Ramos (cell line): ENCODE measurements around the gene COA8.

Experiments
- in situ Hi-C: fragments of 300-500 bp; cut with MboI; formaldehyde crosslinking; loops from one replicate; pipeline ENCODE4 v1.14.3; 2022; ENCODE audit warnings: low sequenced_read_pairs; ENCODE audit not compliant: unreplicated experiment

COA8 gene

DNA sequence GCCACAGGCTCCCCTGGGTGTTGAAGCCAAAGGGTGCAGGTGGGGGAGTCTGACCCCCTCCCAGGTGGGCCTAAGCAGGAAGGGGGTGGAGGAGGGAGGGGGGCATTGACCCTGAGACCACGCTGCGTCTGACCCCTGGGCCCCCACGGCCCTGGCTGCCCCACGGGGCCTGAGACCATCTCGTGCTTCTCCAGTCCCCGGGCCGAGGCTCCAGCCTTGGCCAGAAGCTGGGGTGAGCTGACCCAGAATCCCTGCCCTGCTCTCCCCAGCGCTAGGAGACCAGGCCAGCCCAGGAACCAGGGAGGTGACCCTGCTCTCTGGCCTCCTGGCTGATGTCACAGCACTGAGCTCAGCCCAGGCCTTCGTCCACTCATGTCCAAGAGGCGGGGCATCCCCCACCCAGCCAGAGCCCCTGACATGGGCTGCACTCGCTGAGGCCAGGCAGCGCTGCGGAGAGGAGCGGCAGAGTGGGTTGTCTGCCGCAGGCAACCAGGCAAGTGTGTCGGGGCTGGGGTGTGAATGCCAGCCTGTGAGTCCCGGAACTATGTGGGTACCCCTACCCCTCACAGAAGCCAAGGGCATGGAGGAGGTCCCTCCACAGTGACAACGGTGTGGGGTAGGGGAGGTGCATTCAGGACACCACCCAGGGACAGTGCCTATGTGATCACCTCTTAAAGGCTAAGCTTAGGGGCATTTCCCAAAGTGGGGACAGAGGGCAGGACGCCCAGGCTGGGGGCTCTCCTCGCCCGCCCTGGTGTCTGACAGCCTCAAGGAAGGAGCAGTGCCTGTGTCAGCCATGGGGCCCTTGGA, 27.5 kb upstream of the COA8 start:
- in situ Hi-C loops = no loop called here

DNA sequence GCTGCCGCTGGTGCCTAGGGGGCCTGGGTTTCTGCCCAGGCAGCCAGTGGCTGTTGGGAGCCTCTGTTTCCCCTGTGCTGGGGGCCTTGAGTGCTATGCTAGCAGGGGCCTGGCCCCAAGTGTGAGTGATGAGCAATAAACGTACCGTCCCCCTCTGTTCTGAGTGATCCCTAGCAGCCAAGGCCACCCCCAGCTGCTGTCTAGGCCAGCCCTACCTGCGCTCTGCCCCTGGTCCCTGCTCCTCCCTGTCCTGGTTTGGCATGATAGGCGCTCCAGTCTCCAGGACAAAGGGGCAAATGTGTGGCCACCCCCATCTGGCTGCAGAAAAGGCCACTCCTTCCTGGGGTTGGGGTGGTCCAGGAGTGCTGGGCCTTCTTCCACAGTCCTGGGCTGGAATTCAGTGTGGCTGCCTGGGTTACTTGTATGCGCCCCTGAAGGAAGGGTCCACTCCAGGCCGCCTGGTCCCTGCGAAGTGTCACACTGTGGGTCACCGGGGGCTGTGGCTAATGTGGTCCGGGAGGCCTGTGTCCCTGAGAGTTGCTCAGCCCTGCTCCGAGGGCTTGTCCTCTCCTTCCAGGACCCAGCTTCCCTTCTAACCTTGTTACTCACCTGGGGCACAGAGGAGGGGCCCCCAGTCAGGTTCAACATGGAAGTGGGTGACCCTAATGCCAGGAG, 26.7 kb upstream of the COA8 start:
- in situ Hi-C loops = no loop called here

DNA sequence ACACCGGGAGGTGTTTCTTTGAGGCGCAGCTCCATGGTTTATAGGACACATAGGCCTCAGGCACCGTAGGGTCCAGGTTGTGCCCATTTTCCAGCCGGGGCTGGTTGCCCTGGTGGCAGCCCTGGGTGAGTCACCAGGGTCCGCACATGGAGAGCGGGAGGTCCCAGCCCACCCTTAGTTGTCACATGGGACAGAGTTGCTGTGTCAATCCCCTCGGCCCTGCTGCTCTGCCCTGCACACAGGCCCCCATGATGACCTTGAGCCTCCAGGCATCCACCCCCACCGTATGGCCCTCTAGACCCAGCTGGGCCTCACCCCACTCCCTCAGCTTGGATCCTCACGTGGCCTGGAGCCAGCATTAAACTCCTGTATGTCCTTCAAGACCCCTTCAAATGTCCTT, 26.1 kb upstream of the COA8 start:
- in situ Hi-C loops = no loop called here

DNA sequence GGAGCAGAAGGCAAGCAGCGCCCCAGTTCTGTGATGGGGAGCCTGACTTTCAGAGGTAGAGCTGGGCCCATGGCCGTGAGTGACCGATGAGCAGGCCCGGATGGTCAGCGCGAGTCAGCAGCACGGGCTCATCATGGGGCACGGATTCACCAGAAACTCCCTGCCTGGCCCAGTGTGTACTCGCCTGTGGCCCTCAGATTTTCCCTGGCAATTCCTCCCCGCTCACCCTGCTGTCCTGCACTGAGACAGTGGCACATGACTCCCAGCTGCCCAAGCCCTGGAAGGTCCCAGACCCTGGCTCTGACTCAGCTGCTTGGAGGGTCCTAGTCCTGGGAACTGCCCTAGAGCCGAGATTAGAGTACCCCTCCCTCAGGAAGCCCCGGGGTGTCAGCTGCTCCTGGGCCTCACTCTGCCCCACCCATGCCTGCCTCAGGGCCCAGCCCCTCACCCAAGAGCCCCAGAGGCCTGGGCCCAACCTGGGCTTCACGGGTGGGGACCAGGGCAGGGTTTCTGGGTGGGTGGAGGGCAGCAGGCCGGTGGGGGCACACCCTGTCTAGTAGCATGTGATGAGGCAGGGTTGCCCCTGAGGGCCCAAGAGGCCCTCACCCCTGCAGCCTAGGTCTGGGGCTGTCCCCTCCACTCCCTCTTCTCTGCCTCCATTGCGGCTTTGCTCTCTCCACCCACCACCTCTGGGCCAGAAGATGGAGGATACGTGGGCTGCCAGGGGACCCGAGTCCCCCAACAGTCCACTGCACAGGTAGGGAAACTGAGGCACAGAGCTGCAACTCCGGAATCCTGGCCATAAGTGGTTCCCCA, 25.4 kb upstream of the COA8 start:
- in situ Hi-C loops = no loop called here

DNA sequence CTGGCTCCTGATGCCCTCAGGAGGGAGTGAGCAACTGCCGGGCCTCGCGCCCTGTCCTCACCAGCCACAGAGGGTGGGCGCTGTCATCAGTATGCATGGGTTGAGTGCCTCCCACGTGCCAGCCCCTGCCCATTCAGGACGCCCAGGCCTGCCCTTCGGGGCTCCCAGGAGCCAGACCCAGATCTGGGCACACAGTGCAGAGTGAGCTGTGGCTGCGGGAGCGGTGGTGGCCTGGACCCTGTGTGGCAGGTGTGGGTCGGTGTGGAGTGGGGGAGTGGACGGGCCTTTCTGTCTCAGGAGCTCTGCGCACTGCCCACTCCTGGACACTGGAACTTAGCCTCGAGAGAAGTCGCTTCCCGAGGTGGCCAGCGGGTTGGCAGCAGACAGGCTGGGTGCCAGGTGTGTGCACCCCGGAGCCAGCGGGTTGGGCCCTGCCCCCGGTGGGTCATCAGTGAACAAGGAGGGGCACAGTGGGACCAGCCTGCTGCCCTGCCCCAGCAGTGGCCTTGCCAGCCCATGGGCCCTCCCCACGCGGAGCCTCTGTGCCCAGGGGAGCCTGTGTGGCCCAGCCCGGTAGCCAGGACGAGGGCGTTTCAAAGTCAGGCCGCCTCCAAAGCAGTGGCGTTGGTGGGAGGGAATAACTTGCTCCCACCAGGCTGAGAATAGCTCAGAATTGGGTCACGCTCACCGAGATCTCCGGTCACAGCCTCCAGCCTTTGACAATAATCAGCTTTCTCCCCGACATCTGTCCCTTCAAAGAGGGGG, 24.3 kb upstream of the COA8 start:
- in situ Hi-C loops = no loop called here

DNA sequence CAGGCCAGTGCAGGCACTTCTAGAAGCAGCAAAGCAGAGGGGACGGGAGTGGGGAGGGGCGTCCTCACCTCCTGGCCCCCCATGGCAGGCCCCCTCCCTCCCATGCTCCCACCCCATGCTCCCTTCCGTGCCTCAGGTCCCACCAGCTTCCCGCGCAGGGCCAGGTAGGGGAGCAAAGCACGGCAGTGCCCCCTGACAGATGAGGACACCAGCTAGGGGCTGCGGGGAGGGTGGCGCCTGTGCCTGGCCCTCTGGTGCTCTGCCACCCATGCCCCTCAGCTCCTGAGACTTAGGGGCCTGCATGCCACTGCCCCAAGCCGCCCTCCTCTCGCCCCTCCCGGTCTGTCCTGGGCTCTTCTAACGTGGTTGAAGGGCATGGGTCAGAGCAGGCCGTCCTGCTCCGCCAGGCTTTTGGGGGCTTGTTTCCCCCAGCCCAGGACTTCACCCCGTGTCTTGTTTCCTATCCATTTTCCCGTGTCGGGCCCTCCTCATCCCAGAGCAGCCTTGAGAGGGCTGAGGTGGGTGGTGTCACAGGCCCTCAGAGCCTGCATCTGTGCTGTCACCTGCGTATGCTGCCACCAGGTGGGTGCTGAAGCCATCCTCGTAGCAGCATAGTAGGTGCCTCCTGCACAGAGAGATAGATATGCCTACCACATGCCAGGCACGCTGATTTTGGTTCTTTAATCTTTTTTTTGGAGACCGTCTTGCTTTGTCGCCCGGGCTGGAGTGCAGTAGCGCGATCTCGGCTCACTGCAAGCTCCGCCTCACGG, 23.5 kb upstream of the COA8 start:
- in situ Hi-C loops = no loop called here

DNA sequence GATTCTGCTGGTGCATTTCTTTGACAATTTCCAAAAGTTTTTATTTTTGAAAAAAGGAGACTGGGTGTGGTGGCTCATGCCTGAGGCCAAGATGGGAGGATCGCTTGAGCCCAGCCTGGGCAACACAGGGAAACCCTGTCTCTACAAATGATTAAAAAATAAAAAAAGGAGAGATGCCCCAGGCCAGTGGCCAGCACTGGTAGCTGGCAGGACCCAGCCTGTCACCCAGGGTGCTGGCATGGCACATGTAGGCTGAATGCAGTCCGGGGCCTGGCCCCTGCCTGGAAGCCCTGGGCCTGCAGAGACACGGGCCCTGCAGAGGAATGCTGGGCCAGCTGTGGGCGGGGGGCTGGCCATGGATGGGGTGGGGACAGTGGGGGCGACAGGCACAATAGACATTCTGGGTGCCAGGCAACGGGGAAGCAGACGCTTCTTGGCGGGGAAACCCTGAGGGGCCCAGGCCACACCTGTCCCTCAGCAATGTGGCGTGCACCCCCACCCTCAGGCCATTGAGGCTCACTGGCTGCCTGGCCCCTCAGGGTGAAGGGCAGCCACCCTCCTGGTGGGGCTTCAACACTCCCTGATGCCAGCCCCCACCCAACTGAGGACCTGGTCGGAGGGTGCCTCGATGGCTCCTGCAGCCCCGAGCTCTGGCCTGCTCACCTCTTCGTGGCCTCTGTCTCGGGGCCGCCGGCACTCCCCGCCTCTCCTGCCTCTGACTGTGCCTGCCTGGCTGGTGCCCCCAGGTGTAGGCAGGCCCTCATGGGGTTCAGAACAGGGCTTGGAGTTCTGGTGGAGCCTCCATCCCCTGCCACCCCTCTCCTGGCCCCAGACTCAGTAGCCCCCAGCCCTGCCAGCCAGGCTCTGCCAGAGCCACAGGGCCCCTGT, 21.7 kb upstream of the COA8 start:
- in situ Hi-C loops = no loop called here

DNA sequence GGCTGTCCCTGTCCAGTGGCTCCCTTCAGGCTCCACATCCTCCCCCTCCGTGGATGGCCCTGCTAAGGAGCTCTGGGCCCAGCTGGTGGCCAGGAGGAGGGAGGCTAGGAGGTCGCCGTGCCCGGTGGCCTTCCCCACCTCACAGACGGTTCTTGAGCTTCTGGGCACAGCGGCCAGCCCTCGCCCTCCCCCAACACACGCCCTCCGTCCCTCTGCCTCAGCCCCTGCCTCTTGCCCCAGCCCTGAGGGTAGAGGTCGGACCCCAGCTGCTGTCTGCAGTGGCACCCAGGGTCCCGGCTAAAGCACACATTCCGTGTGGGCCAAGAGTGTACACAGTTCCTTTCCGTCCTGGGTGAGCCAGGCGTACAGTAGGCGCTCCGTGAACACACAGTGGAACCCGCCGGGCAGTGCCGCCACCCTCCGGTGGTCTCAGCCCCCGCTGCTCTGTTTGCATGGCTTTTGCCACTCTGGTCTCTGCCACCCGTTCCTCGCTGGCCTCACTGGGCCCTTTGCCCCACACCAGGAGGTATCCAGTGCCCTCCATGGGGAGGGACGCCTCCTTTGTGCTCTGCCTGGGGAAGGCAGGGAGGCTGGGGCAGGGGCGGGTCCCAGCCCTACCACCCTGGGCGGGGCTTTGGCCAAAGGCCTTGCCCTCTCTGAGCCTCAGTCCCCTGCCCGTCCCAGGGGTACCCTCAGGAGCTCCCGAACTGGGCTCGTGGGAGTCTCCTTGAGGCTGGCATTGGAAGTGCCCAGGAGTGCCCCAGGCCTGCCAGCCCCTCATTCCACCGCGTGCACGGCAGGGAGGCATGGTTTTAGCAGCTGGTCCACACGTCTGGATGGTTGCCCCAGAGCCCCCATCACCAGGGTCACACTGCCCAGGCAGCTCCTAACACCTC, 20.8 kb upstream of the COA8 start:
- in situ Hi-C loops = no loop called here

DNA sequence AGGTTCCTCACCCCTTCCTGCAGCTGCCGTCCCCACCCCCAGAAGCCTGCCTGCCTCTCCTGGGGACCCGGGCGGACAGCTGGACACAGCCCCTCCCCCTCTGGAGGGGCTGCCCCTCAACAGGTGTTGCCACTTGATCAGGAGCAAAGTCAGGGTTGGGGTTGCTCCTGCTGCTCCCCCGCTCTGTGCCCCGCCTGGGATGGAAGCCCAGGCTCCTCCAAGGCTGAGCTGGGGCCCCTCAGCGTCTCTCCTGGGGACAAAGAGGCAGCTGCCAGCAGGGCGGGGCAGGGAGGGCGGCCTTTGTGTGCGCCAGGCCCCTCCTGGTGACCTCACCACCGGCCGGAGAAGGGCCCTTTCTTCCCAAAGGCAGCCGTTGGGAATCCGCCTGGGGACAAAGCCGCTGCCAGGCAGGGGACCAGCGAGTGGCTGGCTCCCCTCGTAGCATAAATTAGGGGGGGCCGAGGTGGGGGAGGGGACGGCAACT, 20.1 kb upstream of the COA8 start:
- in situ Hi-C loops = no loop called here

DNA sequence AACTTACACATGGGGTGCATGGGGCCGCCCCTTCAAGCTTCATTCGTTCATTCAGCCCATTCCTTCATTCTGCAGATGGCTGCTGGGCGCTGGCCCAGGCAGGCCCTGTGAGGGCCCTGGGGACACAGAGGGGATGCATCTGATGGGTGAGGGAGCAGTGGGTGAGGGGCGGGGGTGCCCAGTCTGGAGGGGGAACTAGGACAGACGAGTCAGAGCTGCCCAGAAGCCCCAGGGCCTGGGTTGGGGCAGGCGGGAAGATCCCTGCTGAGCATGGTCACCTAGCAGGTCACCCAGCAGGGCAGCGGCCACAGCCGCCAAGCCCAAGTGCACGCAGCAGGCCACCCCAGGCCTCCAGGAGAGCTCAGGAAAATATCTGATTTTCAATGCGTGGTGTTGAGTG, 19.6 kb upstream of the COA8 start:
- in situ Hi-C loops = no loop called here

DNA sequence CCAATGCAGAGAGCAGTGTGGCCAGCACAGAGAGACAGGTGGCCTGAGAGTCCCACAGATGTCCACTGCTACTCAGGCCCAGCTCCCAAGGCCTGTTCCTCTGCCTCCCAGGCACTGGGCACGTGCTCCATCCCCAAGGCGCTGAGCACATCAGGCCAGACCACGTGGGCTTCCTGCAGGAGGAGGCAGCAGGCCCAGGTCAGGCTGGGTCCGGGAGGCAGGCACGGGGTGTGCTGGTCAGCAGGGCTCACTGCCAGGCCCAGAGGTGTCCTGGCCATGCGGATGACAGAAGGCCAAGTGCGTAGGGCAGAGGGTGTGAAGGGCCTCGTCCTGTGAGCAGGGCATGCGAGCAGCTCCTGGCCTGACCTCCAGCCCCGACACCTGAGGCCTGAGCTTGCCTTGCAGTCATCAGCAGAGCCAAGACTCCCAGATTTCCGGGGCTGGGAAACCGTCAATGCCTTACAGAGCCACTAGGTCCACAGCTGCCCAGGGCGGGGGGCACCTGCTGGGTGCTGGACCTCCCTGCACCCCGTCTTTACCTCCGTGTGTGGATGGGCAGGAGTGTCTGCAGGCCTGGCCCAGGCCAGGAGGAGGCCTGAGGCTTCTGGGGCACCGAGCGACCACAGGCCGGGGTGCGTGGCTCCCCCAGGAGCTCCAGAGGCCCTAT, 18.9 kb upstream of the COA8 start:
- in situ Hi-C loops = no loop called here

DNA sequence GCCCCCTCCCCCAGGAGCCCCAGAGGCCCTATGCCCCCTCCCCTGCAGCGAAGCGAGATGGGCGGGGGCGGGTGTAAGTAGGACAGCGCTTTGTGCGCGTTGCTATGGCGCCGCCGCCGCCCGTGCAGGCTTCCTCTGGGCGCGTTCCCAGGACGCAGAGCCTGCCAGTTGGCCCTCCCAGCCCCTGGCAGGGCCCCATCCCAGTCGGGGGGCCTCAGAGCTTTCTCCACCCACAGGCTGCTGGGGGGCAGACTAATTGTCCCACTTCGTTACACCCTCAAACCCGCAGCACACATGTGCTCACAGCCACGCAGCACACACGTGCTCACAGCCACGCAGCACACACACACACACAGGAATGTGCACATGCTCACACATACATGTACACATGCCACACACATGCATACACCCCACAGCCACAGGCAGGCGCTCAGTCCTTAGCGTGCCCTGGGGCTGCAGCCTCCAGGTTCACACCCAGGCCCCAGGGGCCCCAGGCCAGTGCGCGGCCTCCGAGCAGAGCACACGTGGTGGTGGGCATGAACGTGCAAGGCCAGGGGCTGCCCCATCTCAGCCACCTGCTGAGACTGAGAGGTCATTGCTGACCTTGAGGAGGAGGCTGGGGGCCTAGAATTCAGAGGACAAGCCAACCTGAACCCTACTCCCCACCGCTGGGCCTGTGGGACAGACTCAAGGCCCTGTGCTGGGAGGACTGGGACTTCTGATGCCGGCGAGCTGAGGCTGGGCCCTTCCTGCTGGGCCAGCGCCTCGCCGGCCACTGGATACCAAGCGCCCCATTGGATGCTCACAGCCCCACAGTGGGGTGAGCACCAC, 18.2 kb upstream of the COA8 start:
- in situ Hi-C loops = no loop called here

DNA sequence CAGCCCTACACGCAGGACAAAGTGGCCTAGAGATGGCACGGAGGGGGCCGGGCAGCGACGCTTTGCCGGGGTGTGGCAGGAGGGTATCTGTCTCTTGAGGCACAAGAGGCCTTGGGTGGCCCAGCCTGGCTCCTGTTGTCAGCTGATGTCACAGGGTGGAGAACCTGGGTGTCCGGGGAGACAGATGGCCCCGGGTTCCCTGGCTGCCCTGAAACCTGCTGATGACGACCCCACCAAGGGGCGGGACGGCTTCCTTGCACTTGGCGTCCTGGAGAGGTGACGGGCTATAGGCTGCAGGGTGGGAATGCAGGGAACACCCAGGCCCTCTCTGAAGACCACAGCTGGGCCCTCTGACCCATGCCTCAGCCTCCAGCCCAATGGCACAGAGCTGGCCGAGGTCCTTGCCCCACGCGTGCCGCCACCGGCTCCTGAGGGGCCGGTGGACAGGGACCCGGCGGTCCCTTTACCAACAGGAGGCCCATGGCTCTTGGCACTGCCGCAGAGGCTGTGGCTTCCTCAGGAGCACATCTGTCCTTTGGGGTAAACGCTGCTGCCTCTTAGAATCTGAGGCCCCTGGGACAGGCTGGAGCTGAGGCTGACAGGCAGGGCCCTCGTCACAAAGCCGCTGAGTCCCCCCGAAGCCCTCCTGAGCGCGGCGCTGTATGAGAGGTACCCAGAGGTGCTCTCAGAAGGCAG, 17.4 kb upstream of the COA8 start:
- in situ Hi-C loops = no loop called here

DNA sequence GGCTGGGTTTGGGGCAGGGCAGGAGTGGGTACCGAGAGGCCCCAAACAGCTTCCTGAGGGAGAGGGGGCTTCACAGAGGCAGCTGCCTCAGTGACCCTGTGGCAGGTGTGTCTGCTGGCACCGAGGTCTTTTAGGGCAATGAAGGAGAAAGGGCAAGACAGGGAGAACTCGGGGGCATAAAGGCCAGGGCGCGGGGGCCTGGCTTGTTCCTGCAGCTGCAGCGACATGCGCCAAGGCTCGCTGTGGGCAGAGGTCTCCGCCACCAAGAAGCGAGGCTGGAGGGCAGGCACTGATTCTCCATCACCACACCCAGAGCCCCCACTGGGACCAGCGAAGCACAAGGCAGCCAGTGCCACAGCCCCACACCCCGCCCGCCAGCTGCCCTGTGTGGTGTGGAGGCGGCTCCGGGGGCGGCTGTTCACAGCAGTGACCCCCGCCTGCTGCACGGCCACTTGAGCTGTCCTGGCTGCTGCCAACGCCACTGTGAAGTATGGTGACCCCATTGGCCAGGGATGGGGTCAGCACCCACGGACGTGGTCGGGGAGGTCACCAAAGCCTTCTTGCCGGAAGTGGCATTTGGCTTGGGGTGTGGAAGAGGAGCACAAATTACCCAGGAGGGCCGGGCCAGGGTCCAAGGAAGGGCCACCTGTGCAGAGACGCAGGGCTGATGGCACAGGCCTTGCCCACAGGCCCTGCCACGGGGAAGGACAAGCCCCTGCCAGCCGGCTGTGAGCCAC, 16.7 kb upstream of the COA8 start:
- in situ Hi-C loops = no loop called here
